ENCODE data around the gene CAMTA1. TPM values are rescaled to one million over a fixed set of nuclear protein-coding genes. Genes with fewer than 3 reads are reported as not detected.

CAMTA1 gene
- total RNA-seq, 2 experiments from 2014 or later: 43.9 to 73.3 TPM

GRCh38 chr1:6873298-6874015 is 88.2 kb downstream of the CAMTA1 start:
- H2AFZ ChIP-seq (ENCODE audit: low read length): no peak overlapping the region
- TF ChIP-seq CTCF (conservative IDR thresholded peaks at IDR 0.05; ENCODE audit: low read length) (no peak), EZH2phosphoT487 (IDR thresholded peaks at IDR 0.05; ENCODE audit: borderline replicate concordance, low read depth, low read length) (no peak)
- no peak for DNase-seq (ENCODE audit: low spot score)
- no peak overlapping the region for H3K4me3 ChIP-seq (ENCODE audit: low read depth, low read length, poor library complexity, severe bottlenecking)
- ChIA-PET POLR2A (no interaction called here), CTCF (ENCODE audit: unreplicated experiment) (no interaction called here)
- H3K9me2 ChIP-seq (ENCODE audit: insufficient read depth, low read length): no peaks in the 10 kb centered on the region
- intact Hi-C loops (cut with micrococcal nuclease; ENCODE audit: unreplicated experiment): no loop called here
- H3K27ac ChIP-seq (ENCODE audit: low read depth, low read length, poor library complexity, severe bottlenecking): no peak overlapping the region
- no peaks in the 10 kb centered on the region for H3K4me1 ChIP-seq (ENCODE audit: insufficient read depth, low read length, poor library complexity, severe bottlenecking)
- H3K4me2 ChIP-seq (ENCODE audit: low read length): no peak overlapping the region
- peaks cover 8% of the 10 kb centered on the region; the same call in 1 of the 2 replicates for H3K36me3 ChIP-seq (ENCODE audit: insufficient read depth, low read length)
- no peaks in the 10 kb centered on the region for H3K9me3 ChIP-seq (ENCODE audit: low read length)
- H4K20me1 ChIP-seq (ENCODE audit: insufficient read depth, low read length): no peaks in the 10 kb centered on the region
- BruUV-seq (replicated peaks): no TSS peak
- H3K79me2 ChIP-seq (ENCODE audit: insufficient read depth, low read depth, low read length): no peaks in the 10 kb centered on the region

- Histone ChIP-seq H3K4me3 (ENCODE audit: low read depth, low read length, poor library complexity, severe bottlenecking) (no peak overlapping the region), H3K79me2 (ENCODE audit: insufficient read depth, low read depth, low read length) (no peaks in the 10 kb centered on the region), H3K9me3 (ENCODE audit: low read length) (no peaks in the 10 kb centered on the region), H2AFZ (ENCODE audit: low read length) (no peak overlapping the region), H3K9me2 (ENCODE audit: insufficient read depth, low read length) (no peaks in the 10 kb centered on the region), H3K27ac (ENCODE audit: low read depth, low read length, poor library complexity, severe bottlenecking) (no peak overlapping the region), H3K4me1 (ENCODE audit: insufficient read depth, low read length, poor library complexity, severe bottlenecking) (no peaks in the 10 kb centered on the region), H4K20me1 (ENCODE audit: insufficient read depth, low read length) (no peaks in the 10 kb centered on the region), H3K4me2 (ENCODE audit: low read length) (no peak overlapping the region), H3K36me3 (ENCODE audit: insufficient read depth, low read length) (peaks cover 8% of the 10 kb centered on the region; the same call in 1 of the 2 replicates)
- intact Hi-C loops (cut with micrococcal nuclease; ENCODE audit: unreplicated experiment): no loop called here
- POLR2A ChIA-PET: no interaction called here
- CTCF ChIA-PET (ENCODE audit: unreplicated experiment): no interaction called here
- TF ChIP-seq CTCF (conservative IDR thresholded peaks at IDR 0.05; ENCODE audit: low read length) (no peak), EZH2phosphoT487 (IDR thresholded peaks at IDR 0.05; ENCODE audit: borderline replicate concordance, low read depth, low read length) (no peak)
- DNase-seq (ENCODE audit: low spot score): no peak
- BruUV-seq (replicated peaks): no TSS peak
Observed at GRCh38 chr1:6874298-6874697, 89.0 kb downstream of the CAMTA1 start.

GRCh38 chr1:6880951-6881690 is 95.9 kb downstream of the CAMTA1 start:
- no peaks in the 10 kb centered on the region for H3K9me3 ChIP-seq (ENCODE audit: low read length)
- H3K9me2 ChIP-seq (ENCODE audit: insufficient read depth, low read length): no peaks in the 10 kb centered on the region
- H3K4me2 ChIP-seq (ENCODE audit: low read length): no peak overlapping the region
- H2AFZ ChIP-seq (ENCODE audit: low read length): no peak overlapping the region
- no peak for DNase-seq (ENCODE audit: low spot score)
- H3K79me2 ChIP-seq (ENCODE audit: insufficient read depth, low read depth, low read length): no peaks in the 10 kb centered on the region
- no peaks in the 10 kb centered on the region for H3K4me1 ChIP-seq (ENCODE audit: insufficient read depth, low read length, poor library complexity, severe bottlenecking)
- no peaks in the 10 kb centered on the region for H3K36me3 ChIP-seq (ENCODE audit: insufficient read depth, low read length)
- BruUV-seq (replicated peaks): no TSS peak
- ChIA-PET CTCF (ENCODE audit: unreplicated experiment) (interaction anchor here (0.5 kb wide), 1 partner anchor 148 kb away, joined by 3 read pairs; no protein-coding TSS in a partner anchor), POLR2A (interaction anchor here (0.7 to 1.4 kb wide), 2 partner anchors 10 to 136 kb away, joined by 5 read pairs; no protein-coding TSS in a partner anchor)
- no peak overlapping the region for H3K4me3 ChIP-seq (ENCODE audit: low read depth, low read length, poor library complexity, severe bottlenecking)
- intact Hi-C loops (cut with micrococcal nuclease; ENCODE audit: unreplicated experiment): no loop called here
- H3K27ac ChIP-seq (ENCODE audit: low read depth, low read length, poor library complexity, severe bottlenecking): no peak overlapping the region
- TF ChIP-seq EZH2phosphoT487 (IDR thresholded peaks at IDR 0.05; ENCODE audit: borderline replicate concordance, low read depth, low read length) (no peak), CTCF (conservative IDR thresholded peaks at IDR 0.05; ENCODE audit: low read length) (no peak)
- H4K20me1 ChIP-seq (ENCODE audit: insufficient read depth, low read length): no peaks in the 10 kb centered on the region
